Bronchial epithelial cell (primary cell): ENCODE results near the gene C2. TPM values are rescaled to one million over a fixed set of nuclear protein-coding genes. Genes with fewer than 3 reads are reported as not detected.

Experiments
- DNase-seq: peaks from one replicate; pipeline ENCODE4 v3.0.0-alpha.2; 2010; ENCODE audit warnings: low read depth
- FAIRE-seq: peaks from 2 replicates; lab custom pipeline; 2011; peaks lifted over from hg19 to GRCh38; lab: Jason Lieb, UNC
- H3K27me3 ChIP-seq: 2 replicates; pipeline ENCODE4 v1.5.1; 2011; ENCODE audit warnings: low read length; ENCODE audit not compliant: control insufficient read depth, insufficient read depth
- H3K36me3 ChIP-seq: 2 replicates; pipeline ENCODE4 v1.5.1; 2011; ENCODE audit warnings: low read length; ENCODE audit not compliant: control insufficient read depth, insufficient read depth
- H3K4me3 ChIP-seq: 2 replicates; pipeline ENCODE4 v1.5.1; 2011; ENCODE audit warnings: mild to moderate bottlenecking, low read depth, low read length, control low read depth
- CTCF ChIP-seq: IDR thresholded peaks from 2 replicates; pipeline ENCODE4 v1.5.1; 2011; ENCODE audit warnings: mild to moderate bottlenecking, moderate library complexity, low read length, control low read depth, inconsistent platforms; ENCODE audit not compliant: insufficient read depth, severe bottlenecking
- total RNA-seq: library from RNA; depleted of rRNA; stranded (reverse); fragments of >200 nt; gene quantifications from 2 replicates; pipeline ENCODE4 v1.2.1, GENCODE V29; 2014

C2 gene
- total RNA-seq, 1 donor from 2014 or later = 0.53 TPM

GRCh38 chr6:31886541-31886991 lies 41.0 kb upstream of the C2 start:
- peaks cover 42% of the 10 kb centered on the region for H3K36me3 ChIP-seq
- no peak overlapping the region for H3K4me3 ChIP-seq
- no peak for FAIRE-seq
- no peak for TF ChIP-seq CTCF
- H3K27me3 ChIP-seq = no peaks in the 10 kb centered on the region
- no peak for DNase-seq

DNA sequence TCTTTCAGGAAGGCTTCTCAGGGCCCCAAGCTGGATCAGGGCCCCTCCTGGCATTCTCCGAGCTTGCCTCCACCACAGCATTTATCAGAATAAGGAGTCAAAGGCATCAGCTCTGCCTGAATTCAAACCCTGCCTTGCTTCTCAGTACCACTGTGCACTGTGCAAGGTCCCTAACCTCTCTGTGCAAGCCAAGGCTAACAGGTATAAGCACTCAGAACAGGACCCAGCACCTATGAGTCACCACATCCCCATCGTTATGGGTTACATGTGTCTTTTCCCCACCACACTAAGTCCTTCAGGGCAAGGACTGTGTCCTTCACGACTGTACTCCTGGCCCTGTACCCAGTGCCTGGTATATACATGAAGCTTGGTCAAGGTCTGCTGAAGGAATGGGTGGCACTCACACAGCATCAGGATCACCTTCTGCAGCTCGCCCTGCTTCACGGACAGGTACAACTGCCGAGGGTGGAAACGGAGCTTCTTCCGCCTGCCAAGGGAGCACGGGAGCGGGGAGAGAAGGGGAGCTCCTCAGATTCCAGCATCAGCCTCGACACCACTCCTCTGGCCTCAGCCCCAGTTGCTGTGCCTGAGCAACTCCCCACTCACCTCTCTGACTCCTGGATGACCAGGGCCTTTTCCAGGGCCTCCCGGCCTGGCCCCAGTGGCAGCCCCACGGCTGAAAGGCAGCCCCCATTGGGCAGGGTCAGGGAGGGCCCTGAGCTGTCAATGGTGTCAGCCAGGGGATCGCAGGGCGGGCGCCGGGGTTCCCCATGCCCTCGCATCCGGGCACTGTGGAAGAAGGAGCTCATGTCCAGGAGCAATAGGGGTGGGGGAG lies 40.1 kb upstream of the C2 start:
- Histone ChIP-seq H3K36me3 (peaks cover 40% of the 10 kb centered on the region), H3K27me3 (no peaks in the 10 kb centered on the region), H3K4me3 (no peak overlapping the region)
- FAIRE-seq = peak; percentile 95
- no peak for TF ChIP-seq CTCF
- no peak for DNase-seq

GRCh38 chr6:31888276-31889258 lies 39.0 kb upstream of the C2 start:
- Histone ChIP-seq H3K4me3 (no peak overlapping the region), H3K36me3 (peaks cover 33% of the 10 kb centered on the region), H3K27me3 (no peaks in the 10 kb centered on the region)
- FAIRE-seq (no peak), DNase-seq (no peak)
- peak; percentile 74 for TF ChIP-seq CTCF

GRCh38 chr6:31889331-31889972 lies 38.1 kb upstream of the C2 start:
- FAIRE-seq (no peak), DNase-seq (no peak)
- TF ChIP-seq CTCF = no peak
- peaks cover 30% of the 10 kb centered on the region for H3K36me3 ChIP-seq
- H3K27me3 ChIP-seq = no peaks in the 10 kb centered on the region
- no peak overlapping the region for H3K4me3 ChIP-seq

GRCh38 chr6:31892821-31893220 lies 34.7 kb upstream of the C2 start:
- TF ChIP-seq CTCF = no peak
- DNase-seq (no peak), FAIRE-seq (no peak)
- H3K4me3 ChIP-seq = no peak overlapping the region
- peaks cover 13% of the 10 kb centered on the region for H3K36me3 ChIP-seq
- no peaks in the 10 kb centered on the region for H3K27me3 ChIP-seq
